CD14-positive monocyte (primary cell): ENCODE data around the gene GIT2. TPM values are rescaled to one million over a fixed set of nuclear protein-coding genes. Genes with fewer than 3 reads are reported as not detected.

Experiments used
- DNase-seq, 3 donors: peaks; one replicate each; pipeline ENCODE4 v3.0.0-alpha.2; 2011 to 2022
- H2AFZ ChIP-seq: 2 replicates; pipeline ENCODE4 v1.6.0; 2012; ENCODE audit warnings: mild to moderate bottlenecking, low read depth, low read length, inconsistent platforms; ENCODE audit not compliant: insufficient read depth, poor library complexity, severe bottlenecking
- H3K27ac ChIP-seq, 2 donors: 1 replicate in 1 of 2; 2 replicates in 1 of 2; pipeline ENCODE4 v1.5.1; 2012 to 2013; ENCODE audit warnings: low read length in 2 of 2, control low read depth in 1 of 2, inconsistent platforms in 1 of 2, low read depth in 1 of 2, mild to moderate bottlenecking in 1 of 2
- H3K27me3 ChIP-seq, 2 donors: one replicate each; pipeline versions ENCODE4 v1.6.0 to v1.6.1; 2011 to 2013; ENCODE audit warnings: low read length in 2 of 2; ENCODE audit not compliant: control insufficient read depth in 2 of 2, insufficient read depth in 2 of 2
- H3K36me3 ChIP-seq, 2 donors: replicated peaks in 1 of 2; 1 replicate in 1 of 2; 2 replicates in 1 of 2; pipeline versions ENCODE4 v1.5.1 to v1.6.1; 2012 to 2013; ENCODE audit warnings: low read length in 2 of 2, control low read depth in 1 of 2, inconsistent platforms in 1 of 2, mild to moderate bottlenecking in 1 of 2; ENCODE audit not compliant: insufficient read depth in 2 of 2, control insufficient read depth in 1 of 2
- H3K4me1 ChIP-seq, 2 donors: 1 replicate in 1 of 2; 2 replicates in 1 of 2; pipeline versions ENCODE4 v1.5.1 to v1.6.1; 2012 to 2013; ENCODE audit warnings: low read length in 2 of 2, control low read depth in 1 of 2, inconsistent platforms in 1 of 2, mild to moderate bottlenecking in 1 of 2, moderate library complexity in 1 of 2; ENCODE audit not compliant: insufficient read depth in 2 of 2, control insufficient read depth in 1 of 2
- H3K4me2 ChIP-seq: replicated peaks from 2 replicates; pipeline ENCODE3; 2012; ENCODE audit warnings: low read length, moderate library complexity, mild to moderate bottlenecking; ENCODE audit not compliant: poor library complexity, severe bottlenecking; ENCODE audit errors: extremely low read depth
- H3K4me3 ChIP-seq, 3 experiments: fragments of 200-600 bp in 1 of 3; sonication (generic) in 1 of 3; replicated peaks in 1 of 3; 1 replicate in 2 of 3; 2 replicates in 1 of 3; pipeline ENCODE4 v1.5.1; 2011 to 2013; ENCODE audit warnings: low read length in 3 of 3, mild to moderate bottlenecking in 3 of 3, control low read depth in 2 of 3, low read depth in 2 of 3, inconsistent platforms in 1 of 3, moderate library complexity in 1 of 3
- H3K79me2 ChIP-seq: 2 replicates; pipeline ENCODE4 v1.6.0; 2012; ENCODE audit warnings: mild to moderate bottlenecking, control low read depth, inconsistent platforms, low read length, moderate library complexity; ENCODE audit not compliant: insufficient read depth
- H3K9ac ChIP-seq: 2 replicates; pipeline ENCODE4 v1.6.0; 2017; ENCODE audit warnings: low read length, mild to moderate bottlenecking; ENCODE audit not compliant: insufficient read depth, poor library complexity, severe bottlenecking
- H3K9me3 ChIP-seq, 2 donors: replicated peaks in 1 of 2; 1 replicate in 1 of 2; 2 replicates in 1 of 2; pipeline versions ENCODE4 v1.5.1 to v1.6.1; 2012 to 2013; ENCODE audit warnings: low read length in 2 of 2, control low read depth in 1 of 2; ENCODE audit not compliant: control insufficient read depth in 1 of 2, insufficient read depth in 1 of 2
- H4K20me1 ChIP-seq: 2 replicates; pipeline ENCODE4 v1.6.0; 2012; ENCODE audit warnings: mild to moderate bottlenecking, low read length, control low read depth, moderate library complexity; ENCODE audit not compliant: insufficient read depth
- H3K27ac Mint-ChIP-seq, 7 donors: one replicate each; pipeline ENCODE4 v1.8.0; 2020; ENCODE audit warnings: mild to moderate bottlenecking in 7 of 7, mixed read lengths in 7 of 7, moderate library complexity in 6 of 7, inconsistent platforms in 2 of 7
- H3K27me3 Mint-ChIP-seq, 3 donors: one replicate each; pipeline ENCODE4 v1.8.0; 2021 to 2022; ENCODE audit warnings: low read depth in 3 of 3, mild to moderate bottlenecking in 3 of 3, mixed read lengths in 3 of 3, moderate library complexity in 3 of 3, inconsistent platforms in 1 of 3
- H3K36me3 Mint-ChIP-seq, 2 donors: one replicate each; pipeline ENCODE4 v1.8.0; 2020; ENCODE audit warnings: mixed read lengths in 2 of 2, inconsistent platforms in 1 of 2, mild to moderate bottlenecking in 1 of 2
- H3K4me1 Mint-ChIP-seq: one replicate; pipeline ENCODE4 v1.8.0; 2020; ENCODE audit warnings: mild to moderate bottlenecking, mixed read lengths
- H3K4me3 Mint-ChIP-seq, 2 donors: one replicate each; pipeline ENCODE4 v1.8.0; 2020; ENCODE audit warnings: mild to moderate bottlenecking in 2 of 2, mixed read lengths in 2 of 2, moderate library complexity in 1 of 2
- H3K9me3 Mint-ChIP-seq, 7 donors: one replicate each; pipeline ENCODE4 v1.8.0; 2020 to 2022; ENCODE audit warnings: mixed read lengths in 7 of 7, mild to moderate bottlenecking in 6 of 7, moderate library complexity in 6 of 7, inconsistent platforms in 2 of 7
- WGBS: methylation state at CpG from one replicate; pipeline ENCODE4 v1.1.5; 2013; ENCODE audit warnings: missing lambda C conversion rate; ENCODE audit not compliant: insufficient coverage; 5-methylcytosine and 5-hydroxymethylcytosine counted together
- intact Hi-C, 2 donors: fragments of 100-400 bp; cut with micrococcal nuclease; formaldehyde crosslinking; loops; one replicate each; pipeline versions ENCODE4 v1.15.0 to v1.15.1; 2023
- polyA plus RNA-seq, 3 donors: library from polyadenylated mRNA; depleted of rRNA in 1 of 3; unstranded in 2 of 3; stranded (reverse) in 1 of 3; fragments of 300-500 nt in 2 of 3; fragments of >200 nt in 1 of 3; fragmentation: Illumina TruSeq in 2 of 3; gene quantifications; 1 replicate in 2 of 3; 2 replicates in 1 of 3; pipeline ENCODE4 v1.2.3, GENCODE V29; 2012 to 2021
- TF ChIP-seq, protein P1 (sequence below): fragments of 200-600 bp; IDR thresholded peaks from one replicate; pipeline ENCODE4 v1.8.0; 2022; ENCODE audit warnings: antibody characterized with exemption, mild to moderate bottlenecking

Gene GIT2
- polyA plus RNA-seq, 3 donors: 75.8 to 139 (median 98.8) TPM

GRCh38 chr12:109961201-109961600, 35.0 kb downstream of the GIT2 start:
- H3K4me3 Mint-ChIP-seq: no peak overlapping the region
- Histone ChIP-seq H3K79me2 (peaks cover 48% of the 10 kb centered on the region), H3K4me2 (no peak overlapping the region), H3K9ac (no peak overlapping the region), H3K4me3 (no peak overlapping the region), H2AFZ (no peak overlapping the region), H3K27ac (peak overlapping the region in 1 of 2 donors; percentile 11), H3K27me3 (no peaks in the 10 kb centered on the region), H3K9me3 (no peaks in the 10 kb centered on the region), H4K20me1 (peaks cover 90% of the 10 kb centered on the region), H3K4me1 (no peaks in the 10 kb centered on the region), H3K36me3 (peaks cover 96 to 99% of the 10 kb centered on the region in 2 donors)
- H3K36me3 Mint-ChIP-seq: peaks cover 77 to 95% of the 10 kb centered on the region in 2 donors
- DNase-seq: no peak
- TF ChIP-seq, protein P1, sequence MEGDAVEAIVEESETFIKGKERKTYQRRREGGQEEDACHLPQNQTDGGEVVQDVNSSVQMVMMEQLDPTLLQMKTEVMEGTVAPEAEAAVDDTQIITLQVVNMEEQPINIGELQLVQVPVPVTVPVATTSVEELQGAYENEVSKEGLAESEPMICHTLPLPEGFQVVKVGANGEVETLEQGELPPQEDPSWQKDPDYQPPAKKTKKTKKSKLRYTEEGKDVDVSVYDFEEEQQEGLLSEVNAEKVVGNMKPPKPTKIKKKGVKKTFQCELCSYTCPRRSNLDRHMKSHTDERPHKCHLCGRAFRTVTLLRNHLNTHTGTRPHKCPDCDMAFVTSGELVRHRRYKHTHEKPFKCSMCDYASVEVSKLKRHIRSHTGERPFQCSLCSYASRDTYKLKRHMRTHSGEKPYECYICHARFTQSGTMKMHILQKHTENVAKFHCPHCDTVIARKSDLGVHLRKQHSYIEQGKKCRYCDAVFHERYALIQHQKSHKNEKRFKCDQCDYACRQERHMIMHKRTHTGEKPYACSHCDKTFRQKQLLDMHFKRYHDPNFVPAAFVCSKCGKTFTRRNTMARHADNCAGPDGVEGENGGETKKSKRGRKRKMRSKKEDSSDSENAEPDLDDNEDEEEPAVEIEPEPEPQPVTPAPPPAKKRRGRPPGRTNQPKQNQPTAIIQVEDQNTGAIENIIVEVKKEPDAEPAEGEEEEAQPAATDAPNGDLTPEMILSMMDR: no peak
- H3K4me1 Mint-ChIP-seq: no peaks in the 10 kb centered on the region
- 94% methylated on average over 14 of the region's 14 CpGs for WGBS
- intact Hi-C loops: no loop called here
- no peaks in the 10 kb centered on the region for H3K9me3 Mint-ChIP-seq
- H3K27me3 Mint-ChIP-seq: peaks cover 0 to 2% (median 0%) of the 10 kb centered on the region in 3 donors
- peak overlapping the region in 3 of 7 donors; percentile 17 to 46 (median 42) for H3K27ac Mint-ChIP-seq

DNA sequence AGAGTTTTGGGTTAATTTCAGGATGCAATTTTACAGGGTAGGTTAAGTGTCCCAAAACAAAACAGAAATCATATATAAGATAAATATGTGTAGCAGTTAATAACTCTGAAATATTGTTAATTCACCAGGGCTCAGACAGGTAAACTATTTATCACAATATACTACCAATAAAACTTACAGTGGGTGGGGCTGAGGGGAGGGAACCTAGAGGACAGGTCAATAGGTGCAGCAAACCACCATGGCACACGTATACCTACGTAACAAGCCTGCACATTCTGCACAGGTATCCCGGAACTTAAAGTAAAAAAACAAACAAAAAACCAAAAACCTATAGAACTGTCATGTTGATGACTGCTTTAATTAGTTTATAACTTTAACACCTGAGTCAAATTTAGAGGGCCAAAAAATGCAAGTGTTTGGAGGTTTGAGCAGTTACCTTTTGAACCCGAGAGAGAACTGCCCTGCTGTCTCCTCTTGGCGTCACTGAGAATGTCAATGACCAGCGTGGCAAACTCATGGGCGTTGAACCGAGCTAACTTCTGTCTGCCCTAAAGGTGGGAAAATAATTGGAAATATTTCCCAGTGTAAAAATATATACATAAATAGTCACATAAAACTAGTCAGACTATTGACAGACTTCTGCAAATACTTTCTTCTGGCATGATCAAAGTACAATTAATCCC, 36.6 kb downstream of the GIT2 start:
- Histone ChIP-seq H3K36me3 (peaks cover 97 to 98% of the 10 kb centered on the region in 2 donors), H3K9me3 (no peaks in the 10 kb centered on the region), H3K27me3 (no peaks in the 10 kb centered on the region), H3K27ac (no peak overlapping the region), H2AFZ (no peak overlapping the region), H3K9ac (no peak overlapping the region), H3K4me2 (no peak overlapping the region), H4K20me1 (peaks cover 90% of the 10 kb centered on the region), H3K4me3 (no peak overlapping the region), H3K4me1 (no peaks in the 10 kb centered on the region), H3K79me2 (peaks cover 43% of the 10 kb centered on the region)
- no peak for DNase-seq
- whole genome bisulfite sequencing: no CpG with 5 or more reads among the region's 8 CpGs
- Mint-ChIP-seq H3K27ac (no peak overlapping the region), H3K27me3 (peaks cover 0 to 2% (median 0%) of the 10 kb centered on the region in 3 donors), H3K4me1 (no peaks in the 10 kb centered on the region), H3K4me3 (no peak overlapping the region), H3K36me3 (peaks cover 75 to 94% of the 10 kb centered on the region in 2 donors), H3K9me3 (no peaks in the 10 kb centered on the region)
- intact Hi-C loops: no loop called here
- TF ChIP-seq, protein P1: no peak
